Adrenal gland (tissue), 5 donors: ENCODE data around the gene IPMK.

Experiments used
- POLR2A ChIP-seq, 2 donors: fragments of 450-650 bp; IDR thresholded peaks; one replicate each; pipeline ENCODE4 v1.6.1; 2017; ENCODE audit warnings: antibody characterized with exemption in 2 of 2, mild to moderate bottlenecking in 2 of 2, moderate library complexity in 1 of 2
- TF ChIP-seq, protein P1 (sequence below), 6 experiments: fragments of 450-650 bp in 4 of 6; fragments of 200-600 bp in 2 of 6; sonication (generic) in 1 of 6; IDR thresholded peaks; 1 replicate in 5 of 6; 2 replicates in 1 of 6; pipeline versions ENCODE4 v1.5.1 to v1.8.0; 2016 to 2021; ENCODE audit warnings: antibody characterized with exemption in 6 of 6, mild to moderate bottlenecking in 2 of 6, moderate library complexity in 1 of 6
- donor health status: DM: no; HTN: no; CAD: no.

DNA sequence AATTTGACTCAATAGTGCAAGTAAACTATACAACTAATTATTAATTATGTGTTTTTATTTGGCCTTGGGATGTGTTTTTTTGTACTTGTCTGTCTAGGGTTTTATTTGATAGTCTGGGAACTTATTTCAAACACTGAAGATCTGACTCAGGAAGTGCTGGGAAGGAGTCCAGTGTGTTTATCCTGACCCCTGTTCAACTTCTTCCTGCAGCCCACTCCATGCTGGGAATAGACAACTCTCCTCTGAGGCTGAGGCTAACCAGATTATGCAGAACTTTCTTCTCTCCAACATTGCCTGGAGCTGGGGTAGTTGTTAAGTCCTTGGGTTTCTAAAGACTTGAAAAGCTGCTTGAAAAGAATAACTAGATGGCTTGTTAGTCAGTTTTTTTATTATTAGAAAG, 8.2 kb upstream of the IPMK start:
- TF ChIP-seq POLR2A (IDR thresholded peaks at IDR 0.05): no peak
- TF ChIP-seq, protein P1, sequence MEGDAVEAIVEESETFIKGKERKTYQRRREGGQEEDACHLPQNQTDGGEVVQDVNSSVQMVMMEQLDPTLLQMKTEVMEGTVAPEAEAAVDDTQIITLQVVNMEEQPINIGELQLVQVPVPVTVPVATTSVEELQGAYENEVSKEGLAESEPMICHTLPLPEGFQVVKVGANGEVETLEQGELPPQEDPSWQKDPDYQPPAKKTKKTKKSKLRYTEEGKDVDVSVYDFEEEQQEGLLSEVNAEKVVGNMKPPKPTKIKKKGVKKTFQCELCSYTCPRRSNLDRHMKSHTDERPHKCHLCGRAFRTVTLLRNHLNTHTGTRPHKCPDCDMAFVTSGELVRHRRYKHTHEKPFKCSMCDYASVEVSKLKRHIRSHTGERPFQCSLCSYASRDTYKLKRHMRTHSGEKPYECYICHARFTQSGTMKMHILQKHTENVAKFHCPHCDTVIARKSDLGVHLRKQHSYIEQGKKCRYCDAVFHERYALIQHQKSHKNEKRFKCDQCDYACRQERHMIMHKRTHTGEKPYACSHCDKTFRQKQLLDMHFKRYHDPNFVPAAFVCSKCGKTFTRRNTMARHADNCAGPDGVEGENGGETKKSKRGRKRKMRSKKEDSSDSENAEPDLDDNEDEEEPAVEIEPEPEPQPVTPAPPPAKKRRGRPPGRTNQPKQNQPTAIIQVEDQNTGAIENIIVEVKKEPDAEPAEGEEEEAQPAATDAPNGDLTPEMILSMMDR (IDR thresholded peaks at IDR 0.05): no peak
